ENCODE measurements around the gene OSBPL2.

OSBPL2 gene

DNA sequence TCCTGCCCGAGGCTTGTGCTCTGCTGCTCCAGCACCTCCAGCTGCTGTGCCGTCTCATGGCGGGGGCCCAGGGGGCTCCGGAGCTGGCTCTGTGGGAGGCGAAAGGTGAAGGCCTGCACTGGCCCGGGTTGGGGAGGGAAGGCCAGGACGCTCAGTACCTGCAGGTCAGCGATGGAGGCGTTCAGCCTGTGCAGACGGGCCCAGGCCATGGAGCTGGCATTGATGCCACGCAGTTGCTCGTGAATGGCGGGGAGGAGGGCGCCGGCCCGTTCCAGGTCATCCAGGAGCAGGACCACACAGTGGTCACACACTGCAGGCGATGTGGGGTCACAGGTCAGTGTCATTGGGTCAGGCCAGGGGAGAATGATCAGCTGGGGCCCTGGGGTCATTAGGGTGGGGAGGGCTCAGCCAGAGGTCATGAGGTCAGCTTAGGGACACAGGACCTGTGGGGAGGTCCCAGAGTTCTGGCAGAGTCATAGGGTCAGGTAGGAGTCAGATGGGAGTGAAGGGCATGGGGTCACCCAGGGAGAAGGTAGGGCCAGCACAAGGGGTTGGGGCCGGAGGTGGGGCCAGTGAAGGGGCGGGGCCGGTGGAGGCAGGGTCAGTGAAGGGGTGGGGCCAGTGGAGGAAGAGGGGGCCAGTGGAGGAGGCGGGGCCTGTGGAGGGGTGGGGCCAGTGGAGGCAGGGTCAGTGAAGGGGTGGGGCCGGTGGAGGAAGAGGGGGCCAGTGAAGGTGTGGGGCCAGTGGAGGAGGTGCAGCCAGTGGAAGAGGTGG lies 82.4 kb downstream of the OSBPL2 start:
- no peak for TF ChIP-seq CTCF (IDR thresholded peaks at IDR 0.05; ENCODE audit: control insufficient read depth, insufficient read depth, low read depth, low read length, missing control alignments)
- no peak for DNase-seq (ENCODE audit: low read depth)

DNA sequence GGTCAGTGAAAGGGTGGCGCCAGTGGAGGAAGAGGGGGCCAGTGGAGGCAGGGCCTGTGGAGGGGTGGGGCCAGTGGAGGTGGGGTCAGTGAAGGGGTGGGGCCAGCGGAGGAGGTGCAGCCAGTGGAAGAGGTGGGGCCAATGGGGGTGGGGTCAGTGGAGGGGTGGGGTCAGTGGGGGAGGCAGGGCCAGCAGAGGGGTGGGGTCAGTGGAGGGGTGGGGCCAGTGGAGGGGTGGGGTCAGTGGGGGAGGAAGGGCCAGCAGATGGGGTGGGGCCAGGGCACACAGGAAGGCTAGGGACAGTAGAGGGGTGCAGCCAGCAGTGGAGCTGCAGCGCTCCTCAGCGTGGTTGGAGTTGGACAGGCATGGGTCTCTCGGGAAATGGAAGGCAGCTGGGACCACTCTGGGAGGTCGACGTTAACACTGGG lies 83.2 kb downstream of the OSBPL2 start:
- no peak for TF ChIP-seq CTCF (IDR thresholded peaks at IDR 0.05; ENCODE audit: control insufficient read depth, insufficient read depth, low read depth, low read length, missing control alignments)
- H3K4me3 ChIP-seq (ENCODE audit: control insufficient read depth, low read depth, low read length), result no peak overlapping the region
- DNase-seq (ENCODE audit: low read depth), result no peak

More for the DNA sequence above, 82.4 kb downstream of the OSBPL2 start:
- no peak overlapping the region for H3K4me3 ChIP-seq (ENCODE audit: control insufficient read depth, low read depth, low read length)

GRCh38 chr20:62321975-62322374 lies 83.7 kb downstream of the OSBPL2 start:
- no peak for TF ChIP-seq CTCF (IDR thresholded peaks at IDR 0.05; ENCODE audit: control insufficient read depth, insufficient read depth, low read depth, low read length, missing control alignments)
- DNase-seq (ENCODE audit: low read depth), result no peak
- no peak overlapping the region for H3K4me3 ChIP-seq (ENCODE audit: control insufficient read depth, low read depth, low read length)

DNA sequence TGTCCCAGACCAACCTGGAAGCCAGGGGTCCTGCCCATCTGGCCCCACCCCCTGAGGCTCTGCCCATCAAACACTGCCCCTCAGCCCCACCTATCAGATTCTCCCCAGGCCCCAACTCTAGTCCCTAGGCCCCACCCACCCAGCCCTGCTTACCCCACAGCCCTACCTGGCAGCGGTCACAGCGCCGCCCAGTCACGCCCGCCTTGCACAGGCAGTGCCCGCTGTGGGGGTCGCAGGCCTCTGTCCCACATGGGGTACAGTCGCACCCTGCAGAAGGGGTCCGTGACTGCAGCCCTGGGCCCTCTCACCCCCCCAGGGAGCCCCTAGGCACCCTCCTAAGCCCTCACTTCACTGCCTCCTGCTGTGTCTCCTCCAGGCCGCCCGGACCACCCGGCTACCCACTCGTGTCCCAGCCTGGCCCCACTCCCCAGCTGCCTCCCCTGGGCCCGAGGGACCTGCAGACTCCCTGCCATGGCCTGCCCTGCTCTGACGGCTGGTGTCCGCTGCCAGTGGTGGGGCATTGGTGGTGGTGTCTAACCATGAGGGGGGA lies 84.2 kb downstream of the OSBPL2 start:
- no peak for DNase-seq (ENCODE audit: low read depth)
- no peak for TF ChIP-seq CTCF (IDR thresholded peaks at IDR 0.05; ENCODE audit: control insufficient read depth, insufficient read depth, low read depth, low read length, missing control alignments)
- H3K4me3 ChIP-seq (ENCODE audit: control insufficient read depth, low read depth, low read length), result no peak overlapping the region

- H3K4me3 ChIP-seq (ENCODE audit: control insufficient read depth, low read depth, low read length), result no peak overlapping the region
- TF ChIP-seq CTCF (IDR thresholded peaks at IDR 0.05; ENCODE audit: control insufficient read depth, insufficient read depth, low read depth, low read length, missing control alignments), result no peak
- no peak for DNase-seq (ENCODE audit: low read depth)
These were observed 85.0 kb downstream of the OSBPL2 start for GRCh38 chr20:62323146-62323979.

DNA sequence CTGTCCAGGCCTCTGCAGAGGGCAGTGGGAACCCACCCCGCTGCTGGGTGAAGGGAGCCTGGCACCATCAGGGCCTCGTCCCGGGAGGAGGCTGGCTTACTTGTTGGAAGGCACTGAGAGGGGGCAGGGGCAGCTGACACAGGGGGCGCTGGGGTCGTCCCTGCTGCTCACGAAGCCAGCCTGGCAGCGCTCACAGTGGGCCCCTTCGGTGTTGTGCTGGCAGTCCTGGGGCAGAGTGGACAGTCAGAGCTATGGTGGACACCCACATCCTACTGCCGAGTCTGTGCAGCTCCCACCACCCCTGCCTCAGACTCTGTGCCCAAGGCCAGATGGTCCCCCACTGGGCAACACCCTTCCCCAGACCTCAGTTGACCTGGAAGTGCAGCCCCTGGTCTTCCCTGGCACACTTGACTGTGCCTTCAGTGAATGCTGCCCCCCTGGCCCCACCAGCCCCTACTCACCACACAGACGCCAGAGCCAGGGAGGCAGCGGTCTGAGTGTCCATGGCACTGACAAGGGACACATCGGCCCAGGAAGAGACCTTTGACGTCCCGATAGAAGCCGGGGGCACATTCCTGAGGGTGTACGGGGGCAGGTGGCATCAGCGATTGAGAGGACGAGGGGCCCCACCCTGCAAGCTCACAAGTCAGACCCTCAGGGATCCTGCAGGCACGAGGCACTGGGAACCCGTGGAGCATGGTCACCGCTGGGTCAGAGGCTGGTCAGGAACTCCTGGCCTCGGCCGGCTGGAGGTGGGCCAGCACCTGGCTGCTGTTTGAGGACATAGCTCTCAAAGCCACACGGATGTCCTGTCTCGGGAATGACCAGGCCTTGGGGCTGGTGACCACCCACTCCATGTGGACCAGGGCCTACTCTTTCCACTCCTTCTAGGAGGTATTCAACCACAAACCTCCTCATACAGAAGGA lies 85.9 kb downstream of the OSBPL2 start:
- no peak for DNase-seq (ENCODE audit: low read depth)

More for the DNA sequence above, 85.9 kb downstream of the OSBPL2 start:
- no peak for TF ChIP-seq CTCF (IDR thresholded peaks at IDR 0.05; ENCODE audit: control insufficient read depth, insufficient read depth, low read depth, low read length, missing control alignments)
- no peak overlapping the region for H3K4me3 ChIP-seq (ENCODE audit: control insufficient read depth, low read depth, low read length)
